Smooth muscle cell (in vitro differentiated cells): Measurements from ENCODE around the gene CCT4. TPM values are rescaled to one million over a fixed set of nuclear protein-coding genes. Genes with fewer than 3 reads are reported as not detected.

ENCODE experiments used
- DNase-seq: peaks from one replicate; lab custom pipeline; 2025; ENCODE audit not compliant: unreplicated experiment; lab: John Stamatoyannopoulos, UW
- H2AFZ ChIP-seq: fragments of 200-600 bp; sonication (generic); 2 replicates; pipeline ENCODE4 v1.6.0; 2016; ENCODE audit warnings: antibody characterized with exemption, low read depth, mild to moderate bottlenecking
- H3F3A ChIP-seq: fragments of 200-600 bp; sonication (generic); 2 replicates; pipeline ENCODE4 v1.6.0; 2017; ENCODE audit warnings: antibody characterized with exemption, low read depth
- H3K27ac ChIP-seq: fragments of 200-600 bp; sonication (generic); 2 replicates; pipeline ENCODE4 v1.5.1; 2016; ENCODE audit warnings: low read depth, mild to moderate bottlenecking
- H3K27me3 ChIP-seq: fragments of 200-600 bp; sonication (generic); 2 replicates; pipeline ENCODE4 v1.6.1; 2016; ENCODE audit warnings: low read depth, mild to moderate bottlenecking
- H3K36me3 ChIP-seq: fragments of 200-600 bp; sonication (generic); 2 replicates; pipeline ENCODE4 v1.5.1; 2016; ENCODE audit warnings: low read depth
- H3K4me1 ChIP-seq: fragments of 200-600 bp; sonication (generic); 2 replicates; pipeline ENCODE4 v1.5.1; 2016; ENCODE audit warnings: low read depth
- H3K4me2 ChIP-seq: fragments of 200-600 bp; sonication (generic); 2 replicates; pipeline ENCODE4 v1.6.0; 2016; ENCODE audit warnings: mild to moderate bottlenecking
- H3K4me3 ChIP-seq: fragments of 200-600 bp; sonication (generic); 2 replicates; pipeline ENCODE4 v1.5.1; 2016; ENCODE audit warnings: mild to moderate bottlenecking
- H3K79me2 ChIP-seq: fragments of 200-600 bp; sonication (generic); 2 replicates; pipeline ENCODE4 v1.6.0; 2016; ENCODE audit warnings: low read depth, mild to moderate bottlenecking
- H3K9ac ChIP-seq: fragments of 200-600 bp; sonication (generic); 2 replicates; pipeline ENCODE4 v1.6.0; 2016; ENCODE audit warnings: low read depth
- H3K9me3 ChIP-seq: fragments of 200-600 bp; sonication (generic); replicated peaks from 2 replicates; pipeline ENCODE4 v1.5.1; 2016; ENCODE audit warnings: low read depth
- H4K20me1 ChIP-seq: fragments of 200-600 bp; sonication (generic); 2 replicates; pipeline ENCODE4 v1.6.0; 2016; ENCODE audit warnings: low read depth
- CTCF ChIP-seq: fragments of 200-600 bp; sonication (generic); IDR thresholded peaks from 2 replicates; pipeline ENCODE4 v1.5.1; 2017; ENCODE audit warnings: borderline replicate concordance, mild to moderate bottlenecking, antibody characterized with exemption; ENCODE audit not compliant: insufficient read depth, poor library complexity, severe bottlenecking
- WGBS: methylation state at CpG from one replicate; pipeline ENCODE4 v1.1.7; 2016; ENCODE audit warnings: low lambda C conversion rate; 5-methylcytosine and 5-hydroxymethylcytosine counted together
- polyA plus RNA-seq: library from polyadenylated mRNA; unstranded; fragments of >200 nt; fragmentation: Nextera tagmentation; extraction: Ambion mirVana; gene quantifications from 2 replicates; pipeline ENCODE4 v1.2.1, GENCODE V29; 2016
- total RNA-seq: library from RNA; depleted of rRNA; stranded (reverse); fragments of >200 nt; gene quantifications from 2 replicates; pipeline ENCODE4 v1.2.3, GENCODE V29; 2014

The CCT4 gene
- total RNA-seq, result 164 and 180 TPM in 2 replicates
- polyA plus RNA-seq, result 109 and 117 TPM in 2 replicates

- no peak for TF ChIP-seq CTCF
- H3K27ac ChIP-seq, result peak within 1 kb of the TSS; percentile 96
- H3K4me1 ChIP-seq, result peaks cover 12% of the 10 kb centered on the region
- H3K9ac ChIP-seq, result peak within 1 kb of the TSS; percentile 98
- 2% methylated on average over 70 of the region's 74 CpGs for WGBS
- no peaks in the 10 kb centered on the region for H3K9me3 ChIP-seq
- H3K27me3 ChIP-seq, result no peaks in the 10 kb centered on the region
- H3K79me2 ChIP-seq, result peaks cover 49% of the 10 kb centered on the region
- peak within 1 kb of the TSS; percentile 91 for H3K4me3 ChIP-seq
- no peaks in the 10 kb centered on the region for H3K36me3 ChIP-seq
- peak within 1 kb of the TSS; percentile 94 for H3K4me2 ChIP-seq
- H4K20me1 ChIP-seq, result peaks cover 44% of the 10 kb centered on the region
- H3F3A ChIP-seq, result no peaks in the 10 kb centered on the region
- H2AFZ ChIP-seq, result peak within 1 kb of the TSS; percentile 76
- DNase-seq, result peak; percentile 73
Measured at GRCh38 chr2:61888267-61889055, at the start of gene CCT4. TSS of gene CCT4 (minus strand) at chr2:61888656. CDS start at chr2:61888507, 149 bp downstream.

GRCh38 chr2:61937886-61938285 lies 49.4 kb upstream of the CCT4 start:
- Histone ChIP-seq H3K4me2 (no peak overlapping the region), H4K20me1 (peaks cover 3% of the 10 kb centered on the region), H3K79me2 (no peaks in the 10 kb centered on the region), H2AFZ (no peak overlapping the region), H3K9ac (no peak overlapping the region), H3F3A (no peaks in the 10 kb centered on the region), H3K27me3 (no peaks in the 10 kb centered on the region), H3K27ac (no peak overlapping the region), H3K36me3 (no peaks in the 10 kb centered on the region), H3K4me1 (no peaks in the 10 kb centered on the region), H3K9me3 (no peaks in the 10 kb centered on the region), H3K4me3 (no peak overlapping the region)
- WGBS, result 83% methylated on average over 5 of the region's 5 CpGs
- no peak for TF ChIP-seq CTCF
- no peak for DNase-seq

GRCh38 chr2:61937098-61937497 lies 48.6 kb upstream of the CCT4 start:
- Histone ChIP-seq H3K4me1 (no peaks in the 10 kb centered on the region), H4K20me1 (peaks cover 3% of the 10 kb centered on the region), H3K4me2 (no peak overlapping the region), H3K27me3 (no peaks in the 10 kb centered on the region), H2AFZ (no peak overlapping the region), H3K79me2 (no peaks in the 10 kb centered on the region), H3K36me3 (no peaks in the 10 kb centered on the region), H3K9me3 (no peaks in the 10 kb centered on the region), H3K4me3 (no peak overlapping the region), H3K27ac (no peak overlapping the region), H3K9ac (no peak overlapping the region), H3F3A (no peaks in the 10 kb centered on the region)
- WGBS, result 84% methylated on average over 3 of the region's 3 CpGs
- DNase-seq, result no peak
- no peak for TF ChIP-seq CTCF
